Neural progenitor cell (in vitro differentiated cells): ENCODE results near the gene GHDC.
"Not testable (repeated sequence)": the region's sequence is repeated elsewhere in the genome, so short reads cannot be mapped to it uniquely, and the experiment has no call there.

Experiments
- EZH2 ChIP-seq: fragments of 200-600 bp; sonication (generic); IDR thresholded peaks from 2 replicates; pipeline ENCODE4 v1.6.1; 2017; ENCODE audit warnings: antibody characterized with exemption, mild to moderate bottlenecking, moderate library complexity
- TF ChIP-seq, protein P1 (sequence below): fragments of 200-600 bp; sonication (generic); IDR thresholded peaks from 2 replicates; pipeline ENCODE4 v1.5.1; 2017; ENCODE audit warnings: antibody characterized with exemption, mild to moderate bottlenecking

DNA sequence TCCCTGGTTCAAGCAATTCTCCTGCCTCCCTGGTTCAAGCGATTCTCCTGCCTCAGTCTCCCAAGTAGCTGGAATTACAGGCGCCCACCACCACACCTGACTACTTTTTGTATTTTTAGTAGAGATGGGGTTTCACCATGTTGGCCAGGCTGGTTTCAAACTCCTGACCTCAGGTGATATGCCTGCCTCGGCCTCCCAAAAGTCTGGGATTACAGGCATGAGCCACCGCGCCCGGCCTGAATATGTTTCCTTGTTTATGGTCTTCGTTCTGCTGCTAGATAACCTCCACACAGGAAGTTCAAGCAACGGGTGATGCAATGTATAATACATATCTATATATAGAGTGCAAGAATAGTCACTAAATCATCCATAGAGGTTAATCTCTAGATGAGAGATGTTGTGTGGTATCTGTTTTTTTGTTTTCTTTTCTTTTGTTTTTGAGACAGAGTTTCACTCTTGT, 11.9 kb upstream of the GHDC start:
- TF ChIP-seq, protein P1, sequence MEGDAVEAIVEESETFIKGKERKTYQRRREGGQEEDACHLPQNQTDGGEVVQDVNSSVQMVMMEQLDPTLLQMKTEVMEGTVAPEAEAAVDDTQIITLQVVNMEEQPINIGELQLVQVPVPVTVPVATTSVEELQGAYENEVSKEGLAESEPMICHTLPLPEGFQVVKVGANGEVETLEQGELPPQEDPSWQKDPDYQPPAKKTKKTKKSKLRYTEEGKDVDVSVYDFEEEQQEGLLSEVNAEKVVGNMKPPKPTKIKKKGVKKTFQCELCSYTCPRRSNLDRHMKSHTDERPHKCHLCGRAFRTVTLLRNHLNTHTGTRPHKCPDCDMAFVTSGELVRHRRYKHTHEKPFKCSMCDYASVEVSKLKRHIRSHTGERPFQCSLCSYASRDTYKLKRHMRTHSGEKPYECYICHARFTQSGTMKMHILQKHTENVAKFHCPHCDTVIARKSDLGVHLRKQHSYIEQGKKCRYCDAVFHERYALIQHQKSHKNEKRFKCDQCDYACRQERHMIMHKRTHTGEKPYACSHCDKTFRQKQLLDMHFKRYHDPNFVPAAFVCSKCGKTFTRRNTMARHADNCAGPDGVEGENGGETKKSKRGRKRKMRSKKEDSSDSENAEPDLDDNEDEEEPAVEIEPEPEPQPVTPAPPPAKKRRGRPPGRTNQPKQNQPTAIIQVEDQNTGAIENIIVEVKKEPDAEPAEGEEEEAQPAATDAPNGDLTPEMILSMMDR = not testable (repeated sequence)
- TF ChIP-seq EZH2 = not testable (repeated sequence)
